Fibroblast of lung (primary cell): ENCODE results near the gene CSNK1D. TPM values are rescaled to one million over a fixed set of nuclear protein-coding genes. Genes with fewer than 3 reads are reported as not detected.
A peak's percentile ranks its signal among the peaks of the same experiment; 100 is the strongest.

Experiments
- DNase-seq, 2 donors: peaks; one replicate each; pipeline versions ENCODE4 v3.0.0 to v3.0.0-alpha.2; 2010; ENCODE audit warnings: low read depth in 2 of 2
- H2AFZ ChIP-seq: 2 replicates; pipeline ENCODE4 v1.5.1; 2012; ENCODE audit warnings: low read length, control low read depth, inconsistent platforms
- H3K27ac ChIP-seq: 2 replicates; pipeline ENCODE4 v1.5.1; 2011; ENCODE audit warnings: low read length, control low read depth; ENCODE audit not compliant: insufficient read depth
- H3K27me3 ChIP-seq: 2 replicates; pipeline ENCODE4 v1.5.1; 2011; ENCODE audit warnings: mild to moderate bottlenecking, low read length; ENCODE audit not compliant: control insufficient read depth, insufficient read depth
- H3K36me3 ChIP-seq: 2 replicates; pipeline ENCODE4 v1.5.1; 2011; ENCODE audit warnings: low read length; ENCODE audit not compliant: control insufficient read depth, insufficient read depth
- H3K4me1 ChIP-seq: 2 replicates; pipeline ENCODE4 v1.5.1; 2011; ENCODE audit warnings: low read length; ENCODE audit not compliant: control insufficient read depth, insufficient read depth; ENCODE audit errors: extremely low read depth
- H3K4me2 ChIP-seq: 2 replicates; pipeline ENCODE4 v1.5.1; 2011; ENCODE audit warnings: low read length, control low read depth; ENCODE audit not compliant: insufficient read depth; ENCODE audit errors: extremely low read depth
- H3K4me3 ChIP-seq, 4 experiments: fragments of 200-600 bp in 1 of 4; sonication (generic) in 1 of 4; replicated peaks in 1 of 4; 2 replicates each; pipeline ENCODE4 v1.5.1; 2011 to 2016; ENCODE audit warnings: low read length in 4 of 4, low read depth in 3 of 4, mild to moderate bottlenecking in 3 of 4, control low read depth in 2 of 4, inconsistent platforms in 1 of 4, mixed read lengths in 1 of 4; ENCODE audit not compliant: insufficient read depth in 1 of 4; ENCODE audit errors: control extremely low read depth in 1 of 4
- H3K79me2 ChIP-seq: 2 replicates; pipeline ENCODE4 v1.5.1; 2012; ENCODE audit warnings: mild to moderate bottlenecking, low read length, inconsistent platforms; ENCODE audit not compliant: control insufficient read depth, insufficient read depth
- H3K9ac ChIP-seq: 2 replicates; pipeline ENCODE4 v1.5.1; 2011; ENCODE audit warnings: mild to moderate bottlenecking, low read length, control low read depth; ENCODE audit not compliant: insufficient read depth
- H3K9me3 ChIP-seq: 2 replicates; pipeline ENCODE4 v1.5.1; 2012; ENCODE audit warnings: low read depth, low read length; ENCODE audit not compliant: control insufficient read depth, insufficient read depth
- H4K20me1 ChIP-seq: 2 replicates; pipeline ENCODE4 v1.5.1; 2011; ENCODE audit warnings: low read length; ENCODE audit not compliant: control insufficient read depth, insufficient read depth; ENCODE audit errors: extremely low read depth
- CTCF ChIP-seq, 2 donors: IDR thresholded peaks in 1 of 2; conservative IDR thresholded peaks in 1 of 2; 1 replicate in 1 of 2; 2 replicates in 1 of 2; pipeline ENCODE4 v1.5.1; 2011 to 2012; ENCODE audit warnings: low read length in 2 of 2, control low read depth in 1 of 2, inconsistent platforms in 1 of 2, low read depth in 1 of 2, mild to moderate bottlenecking in 1 of 2
- EZH2 ChIP-seq: IDR thresholded peaks from 2 replicates; pipeline ENCODE4 v1.5.1; 2012; ENCODE audit warnings: low read length, control low read depth, mild to moderate bottlenecking; ENCODE audit errors: missing control alignments
- polyA plus RNA-seq, 2 donors: library from polyadenylated mRNA; depleted of rRNA in 1 of 2; stranded (reverse) in 1 of 2; unstranded in 1 of 2; fragments of >200 nt; gene quantifications; 2 replicates each; pipeline ENCODE4 v1.2.1, GENCODE V29; 2011 to 2012; ENCODE audit warnings: missing spikeins in 1 of 2
- total RNA-seq: library from RNA; depleted of rRNA; stranded (reverse); fragments of >200 nt; gene quantifications from 2 replicates; pipeline ENCODE4 v1.2.1, GENCODE V29; 2014

CSNK1D gene
- total and polyA plus RNA-seq, 2 donors (not counting 1 experiment from before 2014, with no cell fraction given) = 64.9 to 112 TPM

GRCh38 chr17:82320956-82321927 is 47.7 kb upstream of the CSNK1D start:
- no peak for TF ChIP-seq EZH2
- peak; percentile 32 to 64 for TF ChIP-seq CTCF (conservative IDR thresholded peaks at IDR 0.05 in 1 of 2, IDR thresholded peaks at IDR 0.05 in 1 of 2; ENCODE audit: low read depth in 1 of 2, low read length in 2 of 2)
- Histone ChIP-seq H3K4me2 (peak overlapping the region; percentile 13), H3K36me3 (no peaks in the 10 kb centered on the region), H3K4me1 (no peaks in the 10 kb centered on the region), H2AFZ (no peak overlapping the region), H3K9me3 (peaks cover 4% of the 10 kb centered on the region), H3K27me3 (no peaks in the 10 kb centered on the region), H3K79me2 (no peaks in the 10 kb centered on the region), H4K20me1 (no peaks in the 10 kb centered on the region), H3K9ac (no peak overlapping the region), H3K4me3 (no peak overlapping the region), H3K27ac (no peak overlapping the region)
- no peak for DNase-seq

GRCh38 chr17:82320140-82320840 is 46.8 kb upstream of the CSNK1D start:
- no peak overlapping the region for H2AFZ ChIP-seq

More at GRCh38 chr17:82320140-82320840, 46.8 kb upstream of the CSNK1D start:
- no peak for TF ChIP-seq CTCF (conservative IDR thresholded peaks at IDR 0.05 in 1 of 2, IDR thresholded peaks at IDR 0.05 in 1 of 2; ENCODE audit: low read depth in 1 of 2, low read length in 2 of 2)
- no peak for TF ChIP-seq EZH2
- H3K79me2 ChIP-seq = no peaks in the 10 kb centered on the region
- DNase-seq = no peak
- H3K27ac ChIP-seq = no peak overlapping the region
- no peaks in the 10 kb centered on the region for H4K20me1 ChIP-seq
- no peaks in the 10 kb centered on the region for H3K4me1 ChIP-seq
- H3K27me3 ChIP-seq = peaks cover 6% of the 10 kb centered on the region
- H3K9ac ChIP-seq = no peak overlapping the region
- H3K36me3 ChIP-seq = no peaks in the 10 kb centered on the region
- H3K4me3 ChIP-seq = no peak overlapping the region
- H3K9me3 ChIP-seq = peaks cover 4% of the 10 kb centered on the region
- H3K4me2 ChIP-seq = no peak overlapping the region
